DOHH2 (cell line): Measurements from ENCODE around the gene WASL.

Source experiments
- EZH2phosphoT487 ChIP-seq: fragments of 200-600 bp; sonication (generic); IDR thresholded peaks from 2 replicates; pipeline ENCODE4 v1.6.1; 2017; ENCODE audit warnings: borderline replicate concordance, mild to moderate bottlenecking, antibody characterized with exemption, low read length, moderate library complexity, mixed read lengths
- TF ChIP-seq, protein P1 (sequence below): fragments of 200-600 bp; sonication (generic); IDR thresholded peaks from one replicate; pipeline ENCODE4 v1.5.1; 2014; ENCODE audit warnings: antibody characterized with exemption, mild to moderate bottlenecking, low read depth, low read length; ENCODE audit not compliant: poor library complexity, severe bottlenecking

- TF ChIP-seq, protein P1, sequence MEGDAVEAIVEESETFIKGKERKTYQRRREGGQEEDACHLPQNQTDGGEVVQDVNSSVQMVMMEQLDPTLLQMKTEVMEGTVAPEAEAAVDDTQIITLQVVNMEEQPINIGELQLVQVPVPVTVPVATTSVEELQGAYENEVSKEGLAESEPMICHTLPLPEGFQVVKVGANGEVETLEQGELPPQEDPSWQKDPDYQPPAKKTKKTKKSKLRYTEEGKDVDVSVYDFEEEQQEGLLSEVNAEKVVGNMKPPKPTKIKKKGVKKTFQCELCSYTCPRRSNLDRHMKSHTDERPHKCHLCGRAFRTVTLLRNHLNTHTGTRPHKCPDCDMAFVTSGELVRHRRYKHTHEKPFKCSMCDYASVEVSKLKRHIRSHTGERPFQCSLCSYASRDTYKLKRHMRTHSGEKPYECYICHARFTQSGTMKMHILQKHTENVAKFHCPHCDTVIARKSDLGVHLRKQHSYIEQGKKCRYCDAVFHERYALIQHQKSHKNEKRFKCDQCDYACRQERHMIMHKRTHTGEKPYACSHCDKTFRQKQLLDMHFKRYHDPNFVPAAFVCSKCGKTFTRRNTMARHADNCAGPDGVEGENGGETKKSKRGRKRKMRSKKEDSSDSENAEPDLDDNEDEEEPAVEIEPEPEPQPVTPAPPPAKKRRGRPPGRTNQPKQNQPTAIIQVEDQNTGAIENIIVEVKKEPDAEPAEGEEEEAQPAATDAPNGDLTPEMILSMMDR = no peak
- no peak for TF ChIP-seq EZH2phosphoT487
These were observed 116.0 kb downstream of the WASL start for GRCh38 chr7:123632808-123633207.
